K562 (cell line): ENCODE results near the gene LCN12. TPM values are rescaled to one million over a fixed set of nuclear protein-coding genes. Genes with fewer than 3 reads are reported as not detected.

Experiments
- ARID1B ChIP-seq: fragments of 450-650 bp; IDR thresholded peaks from 2 replicates; pipeline ENCODE4 v1.6.1; 2016; ENCODE audit warnings: antibody characterized with exemption, mild to moderate bottlenecking, inconsistent platforms
- BCL6 ChIP-seq: fragments of 250-450 bp; sonication (Bioruptor Pico); IDR thresholded peaks from 2 replicates; pipeline ENCODE4 v1.4.0; 2020
- BRD4 ChIP-seq: fragments of 200-600 bp; sonication (generic); IDR thresholded peaks from 2 replicates; pipeline ENCODE4 v1.6.1; 2017; ENCODE audit warnings: inconsistent platforms
- GATA2 ChIP-seq: sonication (generic); formaldehyde crosslinking; IDR thresholded peaks from 2 replicates; pipeline ENCODE4 v1.4.0; 2020; ENCODE audit warnings: mild to moderate bottlenecking, missing genetic modification reagents
- HNRNPL ChIP-seq: fragments of 200-400 bp; formaldehyde crosslinking; IDR thresholded peaks from 2 replicates; pipeline ENCODE4 v1.6.1; 2017; ENCODE audit warnings: low read depth, mild to moderate bottlenecking, low read length
- KLF1 ChIP-seq: fragments of 450-650 bp; IDR thresholded peaks from 2 replicates; pipeline ENCODE4 v1.6.1; 2016; ENCODE audit warnings: missing genetic modification characterization, missing compliant biosample characterization
- PHTF2 ChIP-seq: fragments of 250-450 bp; sonication (Bioruptor Pico); IDR thresholded peaks from 2 replicates; pipeline ENCODE4 v1.5.0; 2021; ENCODE audit warnings: mild to moderate bottlenecking
- POLR2AphosphoS2 ChIP-seq: IDR thresholded peaks from 2 replicates; pipeline ENCODE4 v1.6.1; 2012; ENCODE audit warnings: low read length, improper control_type of control experiment
- SP2 ChIP-seq: IDR thresholded peaks from 2 replicates; pipeline ENCODE4 v1.6.1; 2011; ENCODE audit warnings: mild to moderate bottlenecking, low read depth, low read length, moderate library complexity; ENCODE audit not compliant: poor library complexity, severe bottlenecking; ENCODE audit errors: extremely low read depth
- ZNF384 ChIP-seq: IDR thresholded peaks from 2 replicates; pipeline ENCODE4 v1.6.1; 2012; ENCODE audit warnings: low read depth, low read length, improper control_type of control experiment
- polyA plus RNA-seq, 8 experiments: library from polyadenylated mRNA; depleted of rRNA in 4 of 8; stranded (reverse) in 5 of 8; unstranded in 3 of 8; fragments of >200 nt; fragmentation: Nextera tagmentation in 2 of 8; fragmentation: Illumina TruSeq in 1 of 8; extraction: Ambion mirVana in 2 of 8; extraction: Trizol in 1 of 8; gene quantifications; 2 replicates each; pipeline versions ENCODE4 v1.2.1 to v1.2.3, GENCODE V29; 2011 to 2014; ENCODE audit warnings: inconsistent platforms in 1 of 8, missing spikeins in 1 of 8
- total RNA-seq, 7 experiments: library from RNA; depleted of rRNA in 6 of 7; stranded (reverse); fragments of >200 nt in 6 of 7; fragmentation: Illumina TruSeq in 2 of 7; extraction: Trizol in 2 of 7; gene quantifications; 2 replicates each; pipeline versions ENCODE4 v1.2.1 to v1.2.3, GENCODE V29; 2011 to 2021; ENCODE audit warnings: low replicate concordance in 1 of 7
- TF ChIP-seq, protein P1 (sequence below): fragments of 450-650 bp; IDR thresholded peaks from 2 replicates; pipeline ENCODE4 v1.6.1; 2017; ENCODE audit warnings: antibody characterized with exemption, mild to moderate bottlenecking
- TF ChIP-seq, protein P2 (sequence below), 2 experiments: fragments of 450-650 bp; IDR thresholded peaks; 2 replicates each; pipeline ENCODE4 v1.6.1; 2016; ENCODE audit warnings: mild to moderate bottlenecking in 2 of 2, borderline replicate concordance in 1 of 2, low read depth in 1 of 2, moderate library complexity in 1 of 2
- TF ChIP-seq, protein P3 (sequence below): fragments of 450-650 bp; IDR thresholded peaks from 2 replicates; pipeline ENCODE4 v1.6.1; 2016; ENCODE audit warnings: mild to moderate bottlenecking
- TF ChIP-seq, protein P4 (sequence below): fragments of 250-450 bp; sonication (Bioruptor Pico); IDR thresholded peaks from 2 replicates; pipeline ENCODE4 v1.9.0; 2021; ENCODE audit warnings: mild to moderate bottlenecking

Gene LCN12
- total and polyA plus RNA-seq, 9 of the 15 experiments (the other 6 are each of a cell fraction or from before 2014, with no cell fraction given): 0.05 TPM; not detected in 8

DNA sequence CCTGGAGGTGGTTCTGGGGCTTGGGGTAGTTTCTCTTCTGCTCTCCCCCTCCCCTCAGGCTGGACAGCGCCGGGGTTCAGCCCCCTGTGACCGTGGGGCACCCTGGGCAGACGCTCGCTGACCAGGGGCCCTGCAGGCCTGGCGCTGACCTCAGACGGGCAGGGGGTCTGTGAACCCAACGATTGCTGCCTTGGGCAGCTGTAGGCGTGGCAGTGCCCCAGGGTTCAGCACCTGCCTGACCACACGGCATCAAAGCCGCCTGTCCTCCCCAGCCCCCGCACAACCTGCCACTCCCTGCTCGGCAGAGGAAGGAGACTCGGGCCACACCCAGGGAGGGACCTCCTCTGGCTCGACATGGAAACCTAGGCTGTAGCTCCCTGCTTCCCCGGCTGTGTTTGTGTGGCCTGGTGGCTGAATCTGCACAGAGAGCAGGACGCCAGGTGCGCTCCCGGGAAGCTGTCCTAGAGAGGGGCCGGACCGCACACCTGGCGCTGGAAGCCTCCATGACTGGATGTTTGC, 12.2 kb downstream of the LCN12 start (continued):
- TF ChIP-seq, protein P1, sequence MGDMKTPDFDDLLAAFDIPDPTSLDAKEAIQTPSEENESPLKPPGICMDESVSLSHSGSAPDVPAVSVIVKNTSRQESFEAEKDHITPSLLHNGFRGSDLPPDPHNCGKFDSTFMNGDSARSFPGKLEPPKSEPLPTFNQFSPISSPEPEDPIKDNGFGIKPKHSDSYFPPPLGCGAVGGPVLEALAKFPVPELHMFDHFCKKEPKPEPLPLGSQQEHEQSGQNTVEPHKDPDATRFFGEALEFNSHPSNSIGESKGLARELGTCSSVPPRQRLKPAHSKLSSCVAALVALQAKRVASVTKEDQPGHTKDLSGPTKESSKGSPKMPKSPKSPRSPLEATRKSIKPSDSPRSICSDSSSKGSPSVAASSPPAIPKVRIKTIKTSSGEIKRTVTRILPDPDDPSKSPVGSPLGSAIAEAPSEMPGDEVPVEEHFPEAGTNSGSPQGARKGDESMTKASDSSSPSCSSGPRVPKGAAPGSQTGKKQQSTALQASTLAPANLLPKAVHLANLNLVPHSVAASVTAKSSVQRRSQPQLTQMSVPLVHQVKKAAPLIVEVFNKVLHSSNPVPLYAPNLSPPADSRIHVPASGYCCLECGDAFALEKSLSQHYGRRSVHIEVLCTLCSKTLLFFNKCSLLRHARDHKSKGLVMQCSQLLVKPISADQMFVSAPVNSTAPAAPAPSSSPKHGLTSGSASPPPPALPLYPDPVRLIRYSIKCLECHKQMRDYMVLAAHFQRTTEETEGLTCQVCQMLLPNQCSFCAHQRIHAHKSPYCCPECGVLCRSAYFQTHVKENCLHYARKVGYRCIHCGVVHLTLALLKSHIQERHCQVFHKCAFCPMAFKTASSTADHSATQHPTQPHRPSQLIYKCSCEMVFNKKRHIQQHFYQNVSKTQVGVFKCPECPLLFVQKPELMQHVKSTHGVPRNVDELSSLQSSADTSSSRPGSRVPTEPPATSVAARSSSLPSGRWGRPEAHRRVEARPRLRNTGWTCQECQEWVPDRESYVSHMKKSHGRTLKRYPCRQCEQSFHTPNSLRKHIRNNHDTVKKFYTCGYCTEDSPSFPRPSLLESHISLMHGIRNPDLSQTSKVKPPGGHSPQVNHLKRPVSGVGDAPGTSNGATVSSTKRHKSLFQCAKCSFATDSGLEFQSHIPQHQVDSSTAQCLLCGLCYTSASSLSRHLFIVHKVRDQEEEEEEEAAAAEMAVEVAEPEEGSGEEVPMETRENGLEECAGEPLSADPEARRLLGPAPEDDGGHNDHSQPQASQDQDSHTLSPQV: peak; percentile 47
- TF ChIP-seq BCL6 (CRISPR knock-in tag) (no peak), BRD4 (no peak), SP2 (no peak), HNRNPL (no peak), GATA2 (CRISPR knock-in tag) (no peak), POLR2AphosphoS2 (no peak), ZNF384 (no peak), KLF1 (tag) (peak; percentile 88), ARID1B (0 out of 2 replicates have a peak, but pooled peaks have one; percentile 50), PHTF2 (CRISPR knock-in tag) (no peak)
- TF ChIP-seq, protein P2, sequence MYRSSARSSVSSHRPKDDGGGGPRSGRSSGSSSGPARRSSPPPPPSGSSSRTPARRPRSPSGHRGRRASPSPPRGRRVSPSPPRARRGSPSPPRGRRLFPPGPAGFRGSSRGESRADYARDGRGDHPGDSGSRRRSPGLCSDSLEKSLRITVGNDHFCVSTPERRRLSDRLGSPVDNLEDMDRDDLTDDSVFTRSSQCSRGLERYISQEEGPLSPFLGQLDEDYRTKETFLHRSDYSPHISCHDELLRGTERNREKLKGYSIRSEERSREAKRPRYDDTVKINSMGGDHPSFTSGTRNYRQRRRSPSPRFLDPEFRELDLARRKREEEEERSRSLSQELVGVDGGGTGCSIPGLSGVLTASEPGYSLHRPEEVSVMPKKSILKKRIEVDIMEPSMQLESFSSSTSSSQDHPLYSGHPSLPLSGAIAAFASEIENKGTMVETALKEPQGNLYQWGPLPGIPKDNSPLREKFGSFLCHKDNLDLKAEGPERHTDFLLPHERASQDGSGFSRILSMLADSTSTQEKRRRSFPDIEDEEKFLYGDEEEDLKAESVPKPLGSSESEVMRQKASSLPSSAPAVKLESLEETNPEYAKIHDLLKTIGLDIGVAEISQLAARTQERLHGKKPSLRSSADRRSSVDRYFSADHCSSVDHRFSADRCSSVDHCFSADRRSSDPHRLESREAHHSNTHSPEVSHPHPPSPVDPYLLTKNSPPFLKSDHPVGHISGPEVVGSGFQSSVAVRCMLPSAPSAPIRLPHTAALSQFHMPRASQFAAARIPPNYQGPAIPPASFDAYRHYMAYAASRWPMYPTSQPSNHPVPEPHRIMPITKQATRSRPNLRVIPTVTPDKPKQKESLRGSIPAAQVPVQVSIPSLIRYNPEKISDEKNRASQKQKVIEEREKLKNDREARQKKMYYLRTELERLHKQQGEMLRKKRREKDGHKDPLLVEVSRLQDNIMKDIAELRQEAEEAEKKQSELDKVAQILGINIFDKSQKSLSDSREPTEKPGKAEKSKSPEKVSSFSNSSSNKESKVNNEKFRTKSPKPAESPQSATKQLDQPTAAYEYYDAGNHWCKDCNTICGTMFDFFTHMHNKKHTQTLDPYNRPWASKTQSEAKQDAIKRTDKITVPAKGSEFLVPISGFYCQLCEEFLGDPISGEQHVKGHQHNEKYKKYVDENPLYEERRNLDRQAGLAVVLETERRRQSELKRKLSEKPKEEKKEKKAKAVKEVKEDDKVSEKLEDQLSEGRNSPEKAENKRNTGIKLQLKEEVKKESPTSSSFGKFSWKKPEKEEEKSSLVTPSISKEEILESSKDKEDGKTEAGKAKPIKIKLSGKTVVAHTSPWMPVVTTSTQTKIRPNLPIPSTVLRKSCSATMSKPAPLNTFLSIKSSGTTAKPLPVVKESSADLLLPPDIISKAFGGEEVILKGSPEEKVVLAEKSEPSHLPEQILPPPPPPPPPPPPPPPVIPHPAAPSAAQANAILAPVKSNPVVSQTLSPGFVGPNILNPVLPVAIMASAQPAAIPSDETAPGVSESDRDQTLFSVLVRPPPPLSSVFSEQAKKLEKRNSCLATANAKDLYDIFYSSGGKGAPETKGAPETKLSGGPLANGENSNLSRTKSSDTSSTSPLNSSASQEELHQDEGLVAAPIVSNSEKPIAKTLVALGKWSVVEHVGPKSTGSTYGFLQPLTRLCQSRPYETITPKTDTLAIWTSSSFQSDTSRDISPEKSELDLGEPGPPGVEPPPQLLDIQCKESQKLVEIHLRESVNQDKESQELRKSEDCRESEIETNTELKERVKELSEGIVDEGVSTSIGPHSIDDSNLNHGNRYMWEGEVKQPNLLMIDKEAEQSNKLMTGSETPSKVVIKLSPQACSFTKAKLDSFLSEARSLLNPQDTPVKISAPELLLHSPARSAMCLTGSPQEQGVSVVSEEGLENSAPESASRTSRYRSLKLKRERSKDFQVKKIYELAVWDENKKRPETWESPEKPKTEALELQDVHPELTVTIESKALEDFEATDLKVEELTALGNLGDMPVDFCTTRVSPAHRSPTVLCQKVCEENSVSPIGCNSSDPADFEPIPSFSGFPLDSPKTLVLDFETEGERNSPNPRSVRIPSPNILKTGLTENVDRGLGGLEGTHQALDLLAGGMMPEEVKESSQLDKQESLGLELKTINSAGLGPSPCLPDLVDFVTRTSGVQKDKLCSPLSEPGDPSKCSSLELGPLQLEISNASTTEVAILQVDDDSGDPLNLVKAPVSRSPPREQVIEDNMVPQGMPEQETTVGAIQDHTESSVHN (IDR thresholded peaks at IDR 0.05; ENCODE audit: borderline replicate concordance in 1 of 2, low read depth in 1 of 2): no peak
- TF ChIP-seq, protein P3, sequence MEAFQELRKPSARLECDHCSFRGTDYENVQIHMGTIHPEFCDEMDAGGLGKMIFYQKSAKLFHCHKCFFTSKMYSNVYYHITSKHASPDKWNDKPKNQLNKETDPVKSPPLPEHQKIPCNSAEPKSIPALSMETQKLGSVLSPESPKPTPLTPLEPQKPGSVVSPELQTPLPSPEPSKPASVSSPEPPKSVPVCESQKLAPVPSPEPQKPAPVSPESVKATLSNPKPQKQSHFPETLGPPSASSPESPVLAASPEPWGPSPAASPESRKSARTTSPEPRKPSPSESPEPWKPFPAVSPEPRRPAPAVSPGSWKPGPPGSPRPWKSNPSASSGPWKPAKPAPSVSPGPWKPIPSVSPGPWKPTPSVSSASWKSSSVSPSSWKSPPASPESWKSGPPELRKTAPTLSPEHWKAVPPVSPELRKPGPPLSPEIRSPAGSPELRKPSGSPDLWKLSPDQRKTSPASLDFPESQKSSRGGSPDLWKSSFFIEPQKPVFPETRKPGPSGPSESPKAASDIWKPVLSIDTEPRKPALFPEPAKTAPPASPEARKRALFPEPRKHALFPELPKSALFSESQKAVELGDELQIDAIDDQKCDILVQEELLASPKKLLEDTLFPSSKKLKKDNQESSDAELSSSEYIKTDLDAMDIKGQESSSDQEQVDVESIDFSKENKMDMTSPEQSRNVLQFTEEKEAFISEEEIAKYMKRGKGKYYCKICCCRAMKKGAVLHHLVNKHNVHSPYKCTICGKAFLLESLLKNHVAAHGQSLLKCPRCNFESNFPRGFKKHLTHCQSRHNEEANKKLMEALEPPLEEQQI: no peak
- TF ChIP-seq, protein P4, sequence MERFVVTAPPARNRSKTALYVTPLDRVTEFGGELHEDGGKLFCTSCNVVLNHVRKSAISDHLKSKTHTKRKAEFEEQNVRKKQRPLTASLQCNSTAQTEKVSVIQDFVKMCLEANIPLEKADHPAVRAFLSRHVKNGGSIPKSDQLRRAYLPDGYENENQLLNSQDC: no peak
